MM.1S (cell line): ENCODE results near the gene SCN4B.

Experiments
- DNase-seq: peaks from one replicate; pipeline ENCODE4 v3.0.0-alpha.2; 2015
- H2AFZ ChIP-seq: fragments of 300-600 bp; sonication (generic); 2 replicates; pipeline ENCODE4 v1.6.0; 2016; ENCODE audit warnings: antibody characterized with exemption, low read length
- H3F3A ChIP-seq: fragments of 300-600 bp; sonication (generic); 2 replicates; pipeline ENCODE4 v1.6.1; 2016; ENCODE audit warnings: mild to moderate bottlenecking, antibody characterized with exemption, low read length, moderate library complexity, mixed read lengths; ENCODE audit not compliant: insufficient read depth
- H3K27ac ChIP-seq: fragments of 300-600 bp; sonication (generic); 2 replicates; pipeline ENCODE4 v1.5.1; 2016; ENCODE audit warnings: mild to moderate bottlenecking, low read length
- H3K27me3 ChIP-seq: fragments of 300-600 bp; sonication (generic); replicated peaks from 2 replicates; pipeline ENCODE4 v1.6.0; 2016; ENCODE audit warnings: low read length; ENCODE audit not compliant: insufficient read depth
- H3K36me3 ChIP-seq: fragments of 300-600 bp; sonication (generic); replicated peaks from 2 replicates; pipeline ENCODE4 v1.6.1; 2016; ENCODE audit warnings: mild to moderate bottlenecking, low read length, mixed read lengths; ENCODE audit not compliant: insufficient read depth
- H3K4me1 ChIP-seq: fragments of 300-600 bp; sonication (generic); 2 replicates; pipeline ENCODE4 v1.6.1; 2016; ENCODE audit warnings: low read length, mixed read lengths
- H3K4me2 ChIP-seq: fragments of 300-600 bp; sonication (generic); 2 replicates; pipeline ENCODE4 v1.6.0; 2016; ENCODE audit warnings: low read depth, low read length
- H3K4me3 ChIP-seq: fragments of 300-600 bp; sonication (generic); 2 replicates; pipeline ENCODE4 v1.5.1; 2016; ENCODE audit warnings: low read length, mixed read lengths
- H3K79me2 ChIP-seq: fragments of 300-600 bp; sonication (generic); 2 replicates; pipeline ENCODE4 v1.6.1; 2016; ENCODE audit warnings: mixed run types, low read length, mixed read lengths
- H3K9ac ChIP-seq: fragments of 300-600 bp; sonication (generic); 2 replicates; pipeline ENCODE4 v1.6.1; 2016; ENCODE audit warnings: low read length, mixed read lengths
- H3K9me2 ChIP-seq: fragments of 300-600 bp; sonication (generic); replicated peaks from 2 replicates; pipeline ENCODE4 v1.6.1; 2016; ENCODE audit warnings: mild to moderate bottlenecking, low read length, mixed read lengths; ENCODE audit not compliant: insufficient read depth
- H3K9me3 ChIP-seq: fragments of 300-600 bp; sonication (generic); replicated peaks from 2 replicates; pipeline ENCODE4 v1.6.1; 2016; ENCODE audit warnings: mild to moderate bottlenecking, low read length, mixed read lengths; ENCODE audit not compliant: insufficient read depth
- H4K20me1 ChIP-seq: fragments of 300-600 bp; sonication (generic); 2 replicates; pipeline ENCODE4 v1.6.1; 2016; ENCODE audit warnings: mild to moderate bottlenecking, low read length, moderate library complexity, mixed read lengths; ENCODE audit not compliant: insufficient read depth
- CTCF ChIP-seq: fragments of 300-600 bp; sonication (generic); IDR thresholded peaks from 2 replicates; pipeline ENCODE4 v1.5.1; 2016; ENCODE audit warnings: antibody characterized with exemption, low read length, mixed read lengths
- EZH2 ChIP-seq: fragments of 300-600 bp; sonication (generic); optimal IDR thresholded peaks from 2 replicates; pipeline ENCODE3; 2017; ENCODE audit warnings: low read depth, mild to moderate bottlenecking, antibody characterized with exemption, low read length, mixed read lengths
- EZH2phosphoT487 ChIP-seq: fragments of 300-600 bp; sonication (generic); IDR thresholded peaks from 2 replicates; pipeline ENCODE4 v1.6.1; 2018; ENCODE audit warnings: antibody characterized with exemption, low read length

SCN4B gene

GRCh38 chr11:118176778-118177134, 24.1 kb upstream of the SCN4B start:
- Histone ChIP-seq H3K4me1 (no peaks in the 10 kb centered on the region), H4K20me1 (no peaks in the 10 kb centered on the region), H3K4me3 (no peak overlapping the region), H3K27me3 (peaks cover 47% of the 10 kb centered on the region), H3K9me3 (no peaks in the 10 kb centered on the region), H3K4me2 (no peak overlapping the region), H3K9me2 (no peaks in the 10 kb centered on the region), H3K36me3 (no peaks in the 10 kb centered on the region), H3K9ac (no peak overlapping the region), H3K27ac (no peak overlapping the region), H3K79me2 (no peaks in the 10 kb centered on the region), H3F3A (no peaks in the 10 kb centered on the region), H2AFZ (no peak overlapping the region)
- DNase-seq, result no peak
- TF ChIP-seq EZH2, result no peak
- TF ChIP-seq EZH2phosphoT487, result no peak
- TF ChIP-seq CTCF, result no peak

- Histone ChIP-seq H3K79me2 (no peaks in the 10 kb centered on the region), H4K20me1 (no peaks in the 10 kb centered on the region), H3K4me3 (no peak within 1 kb of the TSS), H3K4me1 (no peaks in the 10 kb centered on the region), H3K4me2 (no peak within 1 kb of the TSS), H2AFZ (no peak within 1 kb of the TSS), H3K27me3 (peaks cover 50% of the 10 kb centered on the region), H3K9me3 (no peaks in the 10 kb centered on the region), H3K36me3 (no peaks in the 10 kb centered on the region), H3F3A (no peaks in the 10 kb centered on the region), H3K27ac (no peak within 1 kb of the TSS), H3K9ac (no peak within 1 kb of the TSS), H3K9me2 (no peaks in the 10 kb centered on the region)
- no peak for TF ChIP-seq CTCF
- TF ChIP-seq EZH2, result no peak
- TF ChIP-seq EZH2phosphoT487, result no peak
- no peak for DNase-seq
Observed at GRCh38 chr11:118175993-118176777, 23.6 kb upstream of the SCN4B start, which contains the start of gene SCN2B. TSS of gene SCN2B (minus strand) at chr11:118176639. CDS start at chr11:118176431, 208 bp downstream.

- no peaks in the 10 kb centered on the region for H3K36me3 ChIP-seq
- no peaks in the 10 kb centered on the region for H4K20me1 ChIP-seq
- peaks cover 59% of the 10 kb centered on the region for H3K27me3 ChIP-seq
- DNase-seq, result no peak
- H3K9ac ChIP-seq, result no peak overlapping the region
- no peak overlapping the region for H2AFZ ChIP-seq
- no peaks in the 10 kb centered on the region for H3K4me1 ChIP-seq
- no peaks in the 10 kb centered on the region for H3K79me2 ChIP-seq
- no peak overlapping the region for H3K4me3 ChIP-seq
- no peaks in the 10 kb centered on the region for H3F3A ChIP-seq
- no peak overlapping the region for H3K4me2 ChIP-seq
- H3K9me2 ChIP-seq, result no peaks in the 10 kb centered on the region
- no peak overlapping the region for H3K27ac ChIP-seq
- TF ChIP-seq EZH2, result no peak
- no peak for TF ChIP-seq CTCF
- no peak for TF ChIP-seq EZH2phosphoT487
- no peaks in the 10 kb centered on the region for H3K9me3 ChIP-seq
Observed at GRCh38 chr11:118175031-118175992, 22.7 kb upstream of the SCN4B start.
